ENCODE data around the gene CYFIP1.

DNA sequence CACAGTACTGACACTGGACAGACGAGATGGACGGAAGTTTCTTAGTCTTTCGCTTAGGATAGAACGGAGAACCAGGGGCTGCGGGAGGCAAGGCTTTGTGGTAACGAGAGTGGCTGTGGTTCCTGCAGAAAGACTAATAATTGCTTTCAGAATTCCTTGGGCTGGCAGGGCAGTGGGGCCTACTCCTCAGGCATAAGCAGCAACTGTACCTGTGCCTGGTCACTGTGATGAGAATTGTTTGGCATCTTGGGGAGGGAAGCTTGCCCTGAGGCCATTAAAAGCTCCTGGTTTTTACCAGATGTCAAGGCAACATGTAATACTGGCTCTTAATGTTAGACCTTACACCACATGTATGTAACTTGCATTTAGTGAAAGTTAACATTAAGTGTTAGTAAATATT is 134.1 kb downstream of the CYFIP1 start:
- TF ChIP-seq, protein P1, sequence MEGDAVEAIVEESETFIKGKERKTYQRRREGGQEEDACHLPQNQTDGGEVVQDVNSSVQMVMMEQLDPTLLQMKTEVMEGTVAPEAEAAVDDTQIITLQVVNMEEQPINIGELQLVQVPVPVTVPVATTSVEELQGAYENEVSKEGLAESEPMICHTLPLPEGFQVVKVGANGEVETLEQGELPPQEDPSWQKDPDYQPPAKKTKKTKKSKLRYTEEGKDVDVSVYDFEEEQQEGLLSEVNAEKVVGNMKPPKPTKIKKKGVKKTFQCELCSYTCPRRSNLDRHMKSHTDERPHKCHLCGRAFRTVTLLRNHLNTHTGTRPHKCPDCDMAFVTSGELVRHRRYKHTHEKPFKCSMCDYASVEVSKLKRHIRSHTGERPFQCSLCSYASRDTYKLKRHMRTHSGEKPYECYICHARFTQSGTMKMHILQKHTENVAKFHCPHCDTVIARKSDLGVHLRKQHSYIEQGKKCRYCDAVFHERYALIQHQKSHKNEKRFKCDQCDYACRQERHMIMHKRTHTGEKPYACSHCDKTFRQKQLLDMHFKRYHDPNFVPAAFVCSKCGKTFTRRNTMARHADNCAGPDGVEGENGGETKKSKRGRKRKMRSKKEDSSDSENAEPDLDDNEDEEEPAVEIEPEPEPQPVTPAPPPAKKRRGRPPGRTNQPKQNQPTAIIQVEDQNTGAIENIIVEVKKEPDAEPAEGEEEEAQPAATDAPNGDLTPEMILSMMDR (IDR thresholded peaks at IDR 0.05; ENCODE audit: low read depth, low read length): no peak
- no peak for TF ChIP-seq POLR2A (IDR thresholded peaks at IDR 0.05; ENCODE audit: extremely low read depth, insufficient read length)
- TF ChIP-seq MYC (IDR thresholded peaks at IDR 0.05; ENCODE audit: low read depth, low read length): no peak

Measured in NB4 (cell line).